ENCODE results near the gene FUOM. TPM values are rescaled to one million over a fixed set of nuclear protein-coding genes. Genes with fewer than 3 reads are reported as not detected.

FUOM gene
- total RNA-seq, 2 donors from 2014 or later, result 9.8 to 32.6 TPM

GRCh38 chr10:133311570-133311969 lies 46.2 kb downstream of the FUOM start:
- H3K4me3 ChIP-seq, result no peak overlapping the region
- H3K9me3 ChIP-seq, result no peaks in the 10 kb centered on the region
- TF ChIP-seq CTCF (IDR thresholded peaks at IDR 0.05), result no peak
- no peak for DNase-seq (ENCODE audit: low spot score)
- no peaks in the 10 kb centered on the region for H3K27me3 ChIP-seq
- H3K36me3 ChIP-seq, result no peaks in the 10 kb centered on the region
- H3K27ac ChIP-seq, result no peak overlapping the region
- H3K4me1 ChIP-seq, result peaks cover 0 to 24% of the 10 kb centered on the region in 2 donors

- no peak overlapping the region for H3K4me3 ChIP-seq
- no peak overlapping the region for H3K27ac ChIP-seq
- no peaks in the 10 kb centered on the region for H3K9me3 ChIP-seq
- no peak for DNase-seq (ENCODE audit: low spot score)
- H3K36me3 ChIP-seq, result no peaks in the 10 kb centered on the region
- H3K27me3 ChIP-seq, result no peaks in the 10 kb centered on the region
- no peak for TF ChIP-seq CTCF (IDR thresholded peaks at IDR 0.05)
- H3K4me1 ChIP-seq, result peaks cover 0 to 32% of the 10 kb centered on the region in 2 donors
These were observed 47.0 kb downstream of the FUOM start for GRCh38 chr10:133310789-133311188.

GRCh38 chr10:133310399-133310755 lies 47.4 kb downstream of the FUOM start:
- Histone ChIP-seq H3K9me3 (no peaks in the 10 kb centered on the region), H3K36me3 (no peaks in the 10 kb centered on the region)
- no peak for DNase-seq (ENCODE audit: low spot score)

GRCh38 chr10:133309720-133310398 lies 48.0 kb downstream of the FUOM start:
- Histone ChIP-seq H3K27ac (peak overlapping the region in 1 of 2 donors; percentile 93), H3K4me3 (no peak overlapping the region), H3K36me3 (no peaks in the 10 kb centered on the region), H3K9me3 (no peaks in the 10 kb centered on the region), H3K4me1 (peaks cover 0 to 34% of the 10 kb centered on the region in 2 donors), H3K27me3 (no peaks in the 10 kb centered on the region)
- DNase-seq (ENCODE audit: low spot score), result no peak
- TF ChIP-seq CTCF (IDR thresholded peaks at IDR 0.05), result no peak

More at GRCh38 chr10:133310399-133310755, 47.4 kb downstream of the FUOM start:
- no peak overlapping the region for H3K27ac ChIP-seq
- TF ChIP-seq CTCF (IDR thresholded peaks at IDR 0.05), result no peak
- H3K4me3 ChIP-seq, result no peak overlapping the region
- H3K27me3 ChIP-seq, result no peaks in the 10 kb centered on the region
- H3K4me1 ChIP-seq, result peaks cover 0 to 34% of the 10 kb centered on the region in 2 donors

GRCh38 chr10:133309100-133309719 lies 48.6 kb downstream of the FUOM start:
- TF ChIP-seq CTCF (IDR thresholded peaks at IDR 0.05), result no peak
- Histone ChIP-seq H3K27me3 (no peaks in the 10 kb centered on the region), H3K4me1 (peaks cover 0 to 34% of the 10 kb centered on the region in 2 donors), H3K36me3 (no peaks in the 10 kb centered on the region), H3K4me3 (peak overlapping the region; percentile 94 to 98), H3K9me3 (no peaks in the 10 kb centered on the region), H3K27ac (peak overlapping the region; percentile 91 to 93)
- peak; percentile 93 for DNase-seq (ENCODE audit: low spot score)

Data from right atrium auricular region (tissue), 2 donors.